ENCODE data around the gene CDH8.
"Not testable (repeated sequence)": the region's sequence is repeated elsewhere in the genome, so short reads cannot be mapped to it uniquely, and the experiment has no call there.

Gene CDH8

DNA sequence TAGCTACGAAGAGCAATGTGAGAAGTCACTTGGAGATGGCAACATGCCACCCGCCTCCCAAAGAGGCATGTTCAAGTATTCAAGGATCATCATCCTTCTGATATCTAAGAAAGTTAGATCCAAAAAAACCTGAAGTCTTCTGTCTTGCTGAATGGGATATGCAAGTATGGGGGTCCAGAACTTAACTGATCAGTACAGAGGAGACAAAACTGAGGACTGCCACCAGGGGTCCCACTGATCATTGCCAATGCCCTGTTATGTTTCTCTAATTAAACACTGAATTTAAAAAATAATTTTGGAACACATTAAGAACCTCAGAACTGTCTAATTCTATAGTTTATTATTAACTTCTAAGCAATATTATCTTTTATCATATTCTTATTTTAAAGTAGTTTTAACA, 99.7 kb downstream of the CDH8 start:
- DNase-seq (ENCODE audit: low read depth in 1 of 2, low spot score in 1 of 2), result no peak

- DNase-seq (ENCODE audit: low read depth in 1 of 2, low spot score in 1 of 2), result no peak
Observed at GRCh38 chr16:61934601-61935000, 101.6 kb downstream of the CDH8 start.

DNA sequence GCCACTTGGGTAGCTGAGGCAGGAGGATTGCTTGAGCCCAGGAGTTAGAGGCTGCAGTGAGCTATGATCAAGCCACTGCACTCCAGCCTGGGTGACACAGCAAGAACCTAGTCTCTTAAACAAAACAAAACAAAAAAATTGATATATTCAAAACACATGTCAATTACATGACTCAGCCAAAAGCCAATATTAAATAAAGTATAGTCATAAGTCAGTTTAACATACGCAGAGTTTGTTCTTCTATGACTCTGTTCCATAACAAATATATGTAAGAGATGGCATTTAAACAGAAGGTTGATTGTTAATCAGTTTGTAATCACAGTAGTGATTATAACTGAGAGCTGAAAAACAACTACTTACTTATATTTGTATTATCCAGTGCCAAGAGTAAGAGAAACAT, 106.5 kb downstream of the CDH8 start:
- DNase-seq (ENCODE audit: low read depth in 1 of 2, low spot score in 1 of 2), result no peak

DNA sequence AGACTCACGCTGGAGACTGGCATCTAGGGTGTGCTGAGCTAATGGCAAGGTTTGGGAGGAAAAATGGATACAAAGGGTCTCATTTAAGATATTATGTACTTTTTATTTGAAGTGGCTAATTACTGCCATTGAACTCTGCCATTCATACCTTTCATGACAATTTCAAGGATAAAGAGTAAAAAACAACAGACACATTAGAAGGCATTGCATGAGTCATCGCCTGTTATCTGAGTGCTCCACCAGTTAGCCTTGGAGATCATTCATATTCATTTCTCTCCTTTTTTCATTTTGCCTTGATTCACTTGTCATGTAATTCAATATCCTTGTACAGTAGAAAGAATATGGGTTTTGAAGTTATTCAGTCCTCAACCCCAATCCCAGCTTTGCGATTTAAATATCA, 109.5 kb downstream of the CDH8 start:
- no peak for DNase-seq (ENCODE audit: low read depth in 1 of 2, low spot score in 1 of 2)

DNA sequence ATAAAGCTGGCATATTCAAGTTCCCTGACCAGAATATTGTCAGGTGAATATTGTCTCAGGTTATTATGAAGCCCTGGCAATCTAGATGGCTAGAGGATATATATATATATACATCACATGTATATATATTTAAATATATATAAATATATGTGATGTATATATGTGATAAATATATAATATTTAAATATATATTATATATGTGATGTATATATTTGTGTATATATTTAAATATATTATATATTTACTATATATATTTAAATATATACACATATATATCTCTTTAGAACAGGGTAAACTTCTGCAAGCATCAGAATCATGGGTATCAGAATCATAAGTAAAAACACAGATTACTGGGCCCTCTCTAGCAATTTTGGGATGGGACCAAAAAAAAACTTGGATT, 112.6 kb downstream of the CDH8 start:
- DNase-seq (ENCODE audit: low read depth in 1 of 2, low spot score in 1 of 2), result no peak

GRCh38 chr16:61921373-61921772, 114.9 kb downstream of the CDH8 start:
- no peak for DNase-seq (ENCODE audit: low read depth in 1 of 2, low spot score in 1 of 2)

DNA sequence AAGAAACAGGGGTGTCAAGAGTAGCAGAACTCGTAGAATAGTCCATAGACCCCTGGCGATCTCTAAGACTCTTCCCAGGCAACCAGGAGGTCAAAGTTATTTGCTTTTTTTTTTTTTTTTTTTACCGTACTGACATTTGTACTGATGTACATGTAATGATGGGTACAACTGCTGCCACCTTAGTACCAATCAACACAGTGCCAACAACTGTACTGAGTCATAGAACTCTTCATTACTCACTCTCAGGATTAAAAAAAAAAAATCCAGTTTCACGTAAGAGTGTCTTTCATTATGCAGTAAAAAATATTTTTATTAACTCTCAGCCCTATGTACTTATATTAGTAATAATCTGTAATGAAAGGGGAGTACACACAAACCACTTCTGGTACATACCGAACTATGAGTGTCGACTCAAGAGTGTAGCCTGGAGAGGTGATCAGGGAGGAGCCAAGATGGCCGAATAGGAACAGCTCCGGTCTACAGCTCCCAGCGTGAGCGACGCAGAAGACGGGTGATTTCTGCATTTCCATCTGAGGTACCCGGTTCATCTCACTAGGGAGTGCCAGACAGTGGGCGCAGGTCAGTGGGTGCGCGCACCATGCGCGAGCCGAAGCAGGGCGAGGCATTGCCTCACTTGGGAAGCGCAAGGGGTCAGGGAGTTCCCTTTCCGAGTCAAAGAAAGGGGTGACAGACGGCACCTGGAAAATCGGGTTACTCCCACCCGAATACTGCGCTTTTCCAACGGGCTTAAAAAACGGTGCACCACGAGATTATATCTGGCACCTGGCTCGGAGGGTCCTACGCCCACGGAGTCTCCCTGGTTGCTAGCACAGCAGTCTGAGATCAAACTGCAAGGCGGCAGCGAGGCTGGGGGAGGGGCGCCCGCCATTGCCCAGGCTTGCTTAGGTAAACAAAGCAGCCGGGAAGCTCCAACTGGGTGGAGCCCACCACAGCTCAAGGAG, 118.1 kb downstream of the CDH8 start:
- DNase-seq (ENCODE audit: low read depth in 1 of 2, low spot score in 1 of 2), result not testable (repeated sequence)

DNA sequence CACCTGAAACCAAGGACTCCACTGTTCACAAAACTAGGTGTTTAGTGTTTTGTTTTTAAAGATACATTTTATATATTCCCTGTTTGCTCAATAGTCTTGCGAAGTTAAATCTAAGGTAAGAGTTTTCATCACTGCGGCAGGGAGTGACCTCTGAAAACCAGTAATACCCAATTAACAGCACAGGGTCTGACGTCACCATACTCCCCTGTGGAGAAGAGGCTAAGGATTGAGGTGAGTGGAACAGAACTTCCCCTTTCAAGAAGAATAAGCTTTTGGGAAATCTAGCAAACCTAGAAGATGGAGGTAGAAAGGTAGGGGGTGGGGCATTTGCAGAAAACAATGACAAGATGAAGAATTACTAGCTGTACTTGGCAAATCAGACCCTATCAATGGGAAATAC, 120.7 kb downstream of the CDH8 start:
- DNase-seq (ENCODE audit: low read depth in 1 of 2, low spot score in 1 of 2), result no peak

- DNase-seq (ENCODE audit: low read depth in 1 of 2, low spot score in 1 of 2), result no peak
Observed at GRCh38 chr16:61909074-61909473, 127.2 kb downstream of the CDH8 start.

DNA sequence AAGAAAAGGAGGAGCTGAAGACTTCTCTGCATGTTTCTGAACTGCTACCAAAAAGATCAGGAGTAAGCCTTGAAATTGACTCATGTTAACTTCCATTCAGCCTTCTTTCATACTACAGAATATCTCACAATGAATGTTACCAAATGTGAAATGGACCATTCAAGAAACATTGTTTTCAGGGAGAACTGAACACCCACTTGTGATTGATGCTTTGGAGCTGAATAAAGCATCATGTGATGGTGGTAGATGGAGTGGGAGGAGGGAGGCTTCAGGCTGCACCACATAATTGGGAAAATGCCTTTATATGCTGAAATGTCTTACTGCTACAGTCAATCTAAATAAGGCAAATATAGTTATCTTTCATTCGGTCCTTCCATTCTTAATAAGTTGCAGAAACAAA, 127.8 kb downstream of the CDH8 start:
- DNase-seq (ENCODE audit: low read depth in 1 of 2, low spot score in 1 of 2), result no peak

DNA sequence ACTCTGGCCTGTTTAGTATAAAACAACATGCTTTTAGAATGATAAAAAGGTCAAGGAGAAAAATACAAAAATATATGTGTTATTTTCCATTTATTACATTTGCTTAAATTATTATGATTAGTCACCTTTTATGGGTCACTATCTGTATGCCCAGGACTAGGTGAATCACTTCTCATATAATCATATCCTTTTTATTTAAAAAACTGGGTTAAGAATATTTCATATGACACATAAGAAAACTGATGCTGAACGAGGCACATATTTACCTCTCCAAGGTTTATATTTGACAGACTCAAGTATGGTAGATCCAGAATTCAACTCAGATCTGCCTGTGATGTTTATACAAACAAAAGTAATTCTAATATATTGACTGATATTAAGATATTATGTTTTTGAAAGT, 134.5 kb downstream of the CDH8 start:
- no peak for DNase-seq (ENCODE audit: low read depth in 1 of 2, low spot score in 1 of 2)

- no peak for DNase-seq (ENCODE audit: low read depth in 1 of 2, low spot score in 1 of 2)
Observed at GRCh38 chr16:61900482-61900881, 135.8 kb downstream of the CDH8 start.

DNA sequence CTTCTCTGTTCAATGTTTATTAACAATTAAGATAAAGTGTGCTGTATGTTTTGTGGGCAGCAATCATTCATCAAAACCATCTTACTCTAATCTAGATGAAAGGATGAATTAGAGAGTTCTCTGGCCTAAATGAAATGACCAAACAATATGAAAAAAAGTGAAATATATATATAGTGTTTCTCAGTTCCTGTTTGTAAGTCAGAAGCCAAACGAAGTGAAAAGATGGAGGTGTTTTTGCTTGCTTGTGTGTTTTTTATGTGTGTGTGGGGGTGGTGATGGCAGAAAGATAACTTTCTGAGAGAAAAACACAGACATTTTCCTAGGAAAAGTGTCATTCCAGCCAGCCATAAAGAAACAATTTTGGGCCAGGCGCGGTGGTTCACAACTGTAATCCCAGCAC, 138.6 kb downstream of the CDH8 start:
- DNase-seq (ENCODE audit: low read depth in 1 of 2, low spot score in 1 of 2), result no peak

DNA sequence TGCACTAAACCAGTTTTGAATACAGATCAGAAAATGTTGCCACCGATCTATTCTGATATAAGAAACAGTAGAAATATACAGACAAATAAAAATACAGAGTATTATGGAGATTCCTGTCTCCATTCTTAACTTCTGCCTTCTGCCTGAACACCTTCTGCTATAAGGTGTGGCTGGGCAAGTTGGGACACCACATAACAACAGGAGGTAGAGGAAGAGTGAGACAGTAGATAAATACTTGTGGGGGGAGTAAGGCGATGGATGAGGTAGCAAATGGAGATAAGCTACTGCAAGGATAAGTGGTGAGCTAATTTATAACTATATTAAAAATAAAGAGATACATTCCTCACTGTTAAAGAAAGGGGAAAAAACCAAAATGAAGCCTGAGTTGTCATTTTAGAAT, 143.7 kb downstream of the CDH8 start:
- DNase-seq (ENCODE audit: low read depth in 1 of 2, low spot score in 1 of 2), result no peak

- no peak for DNase-seq (ENCODE audit: low read depth in 1 of 2, low spot score in 1 of 2)
Observed at GRCh38 chr16:61891460-61891859, 144.8 kb downstream of the CDH8 start.

DNA sequence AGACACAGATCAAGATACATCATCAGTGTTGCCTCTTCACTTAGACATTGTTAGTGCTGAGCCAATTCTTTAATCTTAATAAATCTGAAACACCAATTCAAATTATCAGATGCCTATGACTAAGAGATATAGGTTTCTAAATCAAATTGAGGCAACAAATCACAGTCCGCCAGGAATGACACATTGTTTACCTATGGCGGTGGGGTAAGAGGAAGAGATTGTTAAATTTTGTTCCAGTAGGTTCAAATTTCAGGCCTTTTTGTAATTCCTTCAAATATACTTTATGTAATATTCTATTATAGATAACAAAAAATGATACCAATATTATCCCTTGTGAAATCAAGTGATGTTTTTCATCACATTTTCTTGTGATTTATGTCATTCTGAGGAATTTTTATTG, 145.9 kb downstream of the CDH8 start:
- no peak for DNase-seq (ENCODE audit: low read depth in 1 of 2, low spot score in 1 of 2)

- DNase-seq (ENCODE audit: low read depth in 1 of 2, low spot score in 1 of 2), result no peak
Observed at GRCh38 chr16:61887903-61888302, 148.3 kb downstream of the CDH8 start.

GRCh38 chr16:61885343-61885742, 150.9 kb downstream of the CDH8 start:
- DNase-seq (ENCODE audit: low read depth in 1 of 2, low spot score in 1 of 2), result no peak

DNA sequence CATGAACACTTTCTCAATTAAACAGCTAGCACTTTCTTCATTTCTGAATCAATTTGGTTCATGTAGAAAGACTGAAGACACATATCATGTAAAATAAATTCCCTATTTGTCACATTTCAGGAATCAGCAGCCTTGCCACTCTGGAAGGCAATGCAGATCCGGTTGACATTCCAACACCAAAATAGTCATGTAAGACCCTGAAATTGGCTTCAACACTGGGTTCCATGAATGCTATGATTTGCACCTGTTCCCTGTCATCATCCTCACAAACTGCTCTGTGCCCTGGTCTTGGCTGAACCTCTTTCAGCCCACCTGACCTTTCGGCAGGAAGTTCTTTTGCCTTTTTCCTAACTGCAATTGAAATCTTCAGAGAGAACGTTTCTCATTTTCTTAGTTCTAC, 156.9 kb downstream of the CDH8 start:
- no peak for DNase-seq (ENCODE audit: low read depth in 1 of 2, low spot score in 1 of 2)

DNA sequence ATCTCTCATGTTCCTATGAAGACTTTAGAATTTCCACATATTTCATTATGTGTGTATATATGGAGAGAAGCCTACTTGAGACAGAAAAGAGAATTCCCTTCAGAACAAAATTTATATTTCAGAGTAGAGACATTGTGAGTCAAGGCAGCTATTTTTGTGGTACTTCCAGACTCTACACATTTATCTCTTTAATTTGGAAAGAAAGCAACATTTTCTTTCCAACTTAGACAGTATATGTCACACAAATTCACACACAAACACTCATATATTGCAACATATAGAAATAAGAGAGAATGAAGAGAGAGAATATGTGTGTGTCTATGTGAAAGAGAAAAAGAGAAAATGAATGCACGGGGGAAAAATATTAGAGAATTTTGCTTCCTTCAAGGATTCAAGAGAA, 158.8 kb downstream of the CDH8 start:
- DNase-seq (ENCODE audit: low read depth in 1 of 2, low spot score in 1 of 2), result no peak

DNA sequence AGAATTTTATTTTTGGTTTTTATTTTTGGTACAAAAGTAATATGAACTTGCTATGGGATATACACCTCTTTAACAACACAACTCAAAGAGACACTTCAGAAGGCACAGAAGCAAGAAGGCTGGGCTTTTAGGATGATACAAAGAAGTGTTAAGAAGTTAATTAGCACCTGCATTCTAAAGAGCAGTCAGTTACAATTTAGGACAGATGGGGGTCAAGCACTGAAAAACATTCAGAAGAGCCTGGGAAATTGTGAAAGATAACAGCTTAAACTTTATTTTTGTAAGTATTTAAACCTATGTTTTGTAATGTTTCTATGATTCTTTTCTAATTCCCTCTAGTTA, 163.5 kb downstream of the CDH8 start:
- DNase-seq (ENCODE audit: low read depth in 1 of 2, low spot score in 1 of 2), result no peak

DNA sequence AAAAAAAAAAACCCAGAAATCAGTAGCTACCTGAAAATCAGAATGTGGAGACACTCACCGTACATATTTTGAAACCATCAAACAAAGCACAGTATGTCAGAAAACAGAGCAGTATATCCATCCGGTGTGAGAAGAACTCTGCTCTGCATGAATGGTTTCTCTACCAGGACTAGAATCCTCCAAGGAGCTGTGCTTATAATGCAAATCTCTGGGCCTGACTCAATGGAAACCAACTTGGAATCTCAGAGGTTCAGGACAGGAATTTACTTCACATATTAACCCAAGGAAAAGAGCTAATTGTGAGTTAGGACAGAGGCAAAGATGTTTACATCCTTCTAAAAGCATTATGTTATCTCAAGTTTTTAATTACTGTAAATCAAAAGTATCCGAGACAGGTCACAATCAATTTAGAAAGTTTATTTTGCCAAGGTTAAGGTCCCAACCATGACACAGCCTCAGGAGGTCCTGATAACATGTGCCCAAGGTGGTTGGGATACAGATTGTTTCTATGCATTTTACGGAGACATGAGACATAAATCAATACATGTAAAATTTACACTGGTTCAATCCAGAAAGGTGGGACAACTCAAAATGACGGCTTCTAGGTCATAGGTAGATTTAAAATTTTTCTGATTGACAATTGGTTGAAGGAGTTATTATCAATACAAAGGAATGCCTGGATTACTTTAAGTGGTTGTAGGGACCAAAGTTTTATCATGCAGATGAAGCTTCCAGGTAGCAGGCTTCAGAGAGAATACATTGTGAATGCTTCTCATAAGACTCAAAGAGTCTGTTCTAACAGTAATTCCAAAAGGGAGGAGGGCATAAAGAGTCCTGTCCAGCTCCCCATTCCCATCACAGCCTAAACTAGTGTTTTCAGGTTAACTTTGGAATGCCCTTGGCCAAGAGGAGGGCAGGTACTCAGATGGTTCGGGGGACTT, 164.1 kb downstream of the CDH8 start:
- no peak for DNase-seq (ENCODE audit: low read depth in 1 of 2, low spot score in 1 of 2)
